Fibroblast of pulmonary artery (primary cell): ENCODE measurements around the gene FAM111B.
"Not testable (repeated sequence)": the region's sequence is repeated elsewhere in the genome, so short reads cannot be mapped to it uniquely, and the experiment has no call there.

Experiments used
- DNase-seq: peaks from one replicate; pipeline ENCODE4 v3.0.0-alpha.2; 2010; ENCODE audit warnings: low read depth
- H3K4me3 ChIP-seq: replicated peaks from 2 replicates; pipeline ENCODE4 v1.5.1; 2011; ENCODE audit warnings: low read depth, mild to moderate bottlenecking, control low read depth, low read length, moderate library complexity
- TF ChIP-seq, protein P1 (sequence below): IDR thresholded peaks from 2 replicates; pipeline ENCODE4 v1.5.1; 2011; ENCODE audit warnings: mild to moderate bottlenecking, control low read depth, low read length, inconsistent platforms; ENCODE audit errors: missing control alignments

The FAM111B gene

GRCh38 chr11:59119826-59120225 lies 12.8 kb downstream of the FAM111B start:
- DNase-seq, result no peak
- TF ChIP-seq, protein P1, sequence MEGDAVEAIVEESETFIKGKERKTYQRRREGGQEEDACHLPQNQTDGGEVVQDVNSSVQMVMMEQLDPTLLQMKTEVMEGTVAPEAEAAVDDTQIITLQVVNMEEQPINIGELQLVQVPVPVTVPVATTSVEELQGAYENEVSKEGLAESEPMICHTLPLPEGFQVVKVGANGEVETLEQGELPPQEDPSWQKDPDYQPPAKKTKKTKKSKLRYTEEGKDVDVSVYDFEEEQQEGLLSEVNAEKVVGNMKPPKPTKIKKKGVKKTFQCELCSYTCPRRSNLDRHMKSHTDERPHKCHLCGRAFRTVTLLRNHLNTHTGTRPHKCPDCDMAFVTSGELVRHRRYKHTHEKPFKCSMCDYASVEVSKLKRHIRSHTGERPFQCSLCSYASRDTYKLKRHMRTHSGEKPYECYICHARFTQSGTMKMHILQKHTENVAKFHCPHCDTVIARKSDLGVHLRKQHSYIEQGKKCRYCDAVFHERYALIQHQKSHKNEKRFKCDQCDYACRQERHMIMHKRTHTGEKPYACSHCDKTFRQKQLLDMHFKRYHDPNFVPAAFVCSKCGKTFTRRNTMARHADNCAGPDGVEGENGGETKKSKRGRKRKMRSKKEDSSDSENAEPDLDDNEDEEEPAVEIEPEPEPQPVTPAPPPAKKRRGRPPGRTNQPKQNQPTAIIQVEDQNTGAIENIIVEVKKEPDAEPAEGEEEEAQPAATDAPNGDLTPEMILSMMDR, result no peak
- no peak overlapping the region for H3K4me3 ChIP-seq

- TF ChIP-seq, protein P1, result peak; percentile 99
- peak overlapping the region; percentile 22 for H3K4me3 ChIP-seq
These were observed 28.8 kb downstream of the FAM111B start for GRCh38 chr11:59135648-59136461.

GRCh38 chr11:59136551-59136950 lies 29.5 kb downstream of the FAM111B start:
- H3K4me3 ChIP-seq, result not testable (repeated sequence)

More at GRCh38 chr11:59135648-59136461, 28.8 kb downstream of the FAM111B start:
- DNase-seq, result peak; percentile 79

GRCh38 chr11:59137190-59137589 lies 30.2 kb downstream of the FAM111B start:
- DNase-seq, result no peak
- TF ChIP-seq, protein P1, result no peak
- H3K4me3 ChIP-seq, result no peak overlapping the region

More at GRCh38 chr11:59136551-59136950, 29.5 kb downstream of the FAM111B start:
- DNase-seq, result not testable (repeated sequence)

DNA sequence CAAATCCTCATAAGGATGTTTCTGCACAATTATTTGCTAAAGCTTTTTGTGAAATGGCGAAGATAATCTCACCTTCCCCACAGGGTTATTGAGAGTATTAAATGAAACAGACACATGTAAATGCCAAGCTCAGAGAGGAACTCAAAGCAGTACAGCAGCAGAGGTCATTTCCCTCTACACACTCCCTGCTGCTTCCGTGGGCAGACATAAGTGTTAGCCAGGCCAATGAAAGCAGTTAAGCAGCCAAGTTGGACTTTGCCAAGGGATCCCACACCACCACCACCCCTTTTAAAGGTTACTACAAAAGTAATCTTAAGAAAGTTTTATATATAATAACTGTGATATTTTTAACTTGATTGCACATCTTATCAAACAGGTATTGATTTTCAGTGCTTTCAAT lies 31.6 kb downstream of the FAM111B start:
- no peak overlapping the region for H3K4me3 ChIP-seq
- TF ChIP-seq, protein P1, result no peak
- no peak for DNase-seq

DNA sequence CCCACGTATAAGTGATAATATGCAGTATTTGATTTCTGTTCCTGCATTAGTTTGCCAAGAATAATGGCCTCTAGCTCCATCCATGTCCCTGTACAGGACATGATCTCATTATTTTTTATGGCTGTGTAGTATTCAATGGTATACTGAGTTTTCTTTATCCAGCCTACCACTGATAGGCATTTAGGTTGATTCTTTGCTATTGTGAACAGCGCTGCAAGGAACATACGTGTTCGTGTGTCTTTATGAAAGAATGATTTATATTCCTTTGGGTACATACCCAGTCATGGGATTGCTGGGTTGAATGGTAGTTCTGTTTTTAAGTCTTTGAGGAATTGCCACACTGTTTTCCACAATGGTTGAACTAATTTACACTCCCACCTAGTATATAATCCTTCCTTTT lies 34.2 kb downstream of the FAM111B start:
- TF ChIP-seq, protein P1, result no peak
- H3K4me3 ChIP-seq, result no peak overlapping the region
- DNase-seq, result no peak

DNA sequence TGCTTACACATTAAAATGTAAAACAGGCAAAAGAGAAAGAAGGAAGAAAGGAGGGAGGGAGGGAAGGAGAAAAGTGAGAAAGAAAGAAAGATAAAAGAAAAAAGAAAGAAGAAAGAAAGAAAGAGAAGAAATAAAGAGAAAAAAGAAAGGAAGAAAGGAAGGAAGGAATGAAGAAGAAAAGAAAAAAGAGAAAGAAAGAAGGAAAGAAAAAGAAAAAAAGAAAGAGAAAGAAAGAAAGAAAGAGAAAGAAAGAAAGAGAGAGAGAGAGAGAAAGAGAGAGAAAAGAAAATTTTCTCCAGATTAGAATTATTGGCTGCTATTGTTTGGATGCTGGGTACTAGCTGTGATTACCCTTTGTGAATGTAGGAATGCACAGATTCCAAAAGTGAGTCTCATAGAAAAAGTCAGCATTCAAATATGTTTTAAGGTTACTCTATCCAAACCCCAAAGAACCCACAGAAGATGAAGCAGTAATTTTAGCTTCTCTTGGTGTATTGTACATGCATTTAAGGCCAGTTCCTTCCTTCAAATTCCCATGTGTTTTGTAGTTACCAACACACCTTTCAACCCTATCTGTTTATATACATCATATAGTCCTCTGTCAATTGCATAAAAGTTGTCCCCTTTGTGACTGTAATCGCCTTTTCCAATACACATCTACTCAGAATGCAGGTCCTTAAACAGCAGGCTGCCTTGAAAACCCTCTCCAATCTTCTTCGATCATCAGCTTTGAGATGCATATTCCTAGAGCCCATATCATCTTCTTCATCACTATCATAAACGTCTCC lies 34.8 kb downstream of the FAM111B start:
- TF ChIP-seq, protein P1, result no peak
- peak; percentile 13 for DNase-seq
- H3K4me3 ChIP-seq, result peak overlapping the region; percentile 69
